GM12801 (cell line): Measurements from ENCODE around the gene TNNC1.

Experiments used
- TF ChIP-seq, protein P1 (sequence below): IDR thresholded peaks from one replicate; pipeline ENCODE4 v1.5.1; 2011; ENCODE audit warnings: control low read depth; ENCODE audit not compliant: insufficient read length; ENCODE audit errors: extremely low read depth

Gene TNNC1

GRCh38 chr3:52407779-52408178 is 46.1 kb downstream of the TNNC1 start:
- TF ChIP-seq, protein P1, sequence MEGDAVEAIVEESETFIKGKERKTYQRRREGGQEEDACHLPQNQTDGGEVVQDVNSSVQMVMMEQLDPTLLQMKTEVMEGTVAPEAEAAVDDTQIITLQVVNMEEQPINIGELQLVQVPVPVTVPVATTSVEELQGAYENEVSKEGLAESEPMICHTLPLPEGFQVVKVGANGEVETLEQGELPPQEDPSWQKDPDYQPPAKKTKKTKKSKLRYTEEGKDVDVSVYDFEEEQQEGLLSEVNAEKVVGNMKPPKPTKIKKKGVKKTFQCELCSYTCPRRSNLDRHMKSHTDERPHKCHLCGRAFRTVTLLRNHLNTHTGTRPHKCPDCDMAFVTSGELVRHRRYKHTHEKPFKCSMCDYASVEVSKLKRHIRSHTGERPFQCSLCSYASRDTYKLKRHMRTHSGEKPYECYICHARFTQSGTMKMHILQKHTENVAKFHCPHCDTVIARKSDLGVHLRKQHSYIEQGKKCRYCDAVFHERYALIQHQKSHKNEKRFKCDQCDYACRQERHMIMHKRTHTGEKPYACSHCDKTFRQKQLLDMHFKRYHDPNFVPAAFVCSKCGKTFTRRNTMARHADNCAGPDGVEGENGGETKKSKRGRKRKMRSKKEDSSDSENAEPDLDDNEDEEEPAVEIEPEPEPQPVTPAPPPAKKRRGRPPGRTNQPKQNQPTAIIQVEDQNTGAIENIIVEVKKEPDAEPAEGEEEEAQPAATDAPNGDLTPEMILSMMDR = no peak

DNA sequence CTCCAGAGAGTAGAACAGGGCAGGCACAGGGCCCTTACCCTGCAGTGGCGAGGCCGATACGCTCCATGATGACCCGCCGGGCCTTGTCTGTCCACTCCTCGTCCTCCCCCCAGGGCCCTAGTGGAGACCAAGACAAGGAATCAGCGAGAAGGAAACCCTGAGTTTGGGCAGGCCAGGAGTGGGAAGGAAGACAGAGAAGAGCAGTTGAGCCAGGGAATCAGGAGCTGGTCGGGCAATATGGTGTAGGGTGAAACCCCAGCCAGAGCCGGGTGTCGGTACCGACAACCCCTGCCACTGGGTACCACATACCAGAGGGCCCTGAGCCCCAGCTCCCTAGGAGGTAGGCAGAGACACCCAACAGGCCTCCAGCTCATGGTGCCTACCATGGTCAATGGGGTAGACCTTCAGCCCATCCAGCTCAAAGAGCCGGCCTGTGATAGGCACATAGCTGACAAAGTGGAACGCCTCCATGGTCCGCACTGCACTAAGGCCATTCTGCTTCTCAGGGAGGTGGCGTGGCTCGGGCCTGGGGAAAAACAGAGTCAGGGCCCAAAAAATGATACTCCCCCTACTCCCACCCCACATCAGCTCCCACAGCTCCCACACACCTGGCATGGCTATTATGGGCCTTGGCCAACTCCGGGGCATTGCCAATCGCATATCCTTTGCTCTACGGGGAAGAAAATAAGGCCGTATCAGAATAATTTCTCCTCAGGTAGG is 46.9 kb downstream of the TNNC1 start:
- TF ChIP-seq, protein P1 = no peak

DNA sequence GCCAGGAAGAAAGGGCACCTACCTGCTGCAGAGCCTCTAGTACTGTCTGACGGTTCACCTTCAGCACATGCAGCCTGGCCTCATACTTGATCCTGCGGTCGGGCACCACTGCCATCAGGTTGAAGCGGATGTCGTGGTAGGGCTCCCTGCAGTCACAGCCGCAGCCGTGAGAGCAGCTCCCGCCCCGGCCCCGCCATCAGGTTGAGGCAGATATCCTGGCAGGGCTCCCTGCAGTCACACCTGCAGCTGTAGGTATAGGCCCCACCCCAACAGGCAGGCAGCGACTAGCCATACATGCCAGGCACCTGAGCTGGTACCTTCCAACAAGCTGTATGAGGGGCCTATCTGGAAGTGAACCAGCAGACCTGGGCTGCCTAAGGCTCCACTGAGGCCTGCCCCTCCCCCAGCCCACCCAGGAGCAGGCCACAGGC is 47.6 kb downstream of the TNNC1 start:
- TF ChIP-seq, protein P1 = no peak

DNA sequence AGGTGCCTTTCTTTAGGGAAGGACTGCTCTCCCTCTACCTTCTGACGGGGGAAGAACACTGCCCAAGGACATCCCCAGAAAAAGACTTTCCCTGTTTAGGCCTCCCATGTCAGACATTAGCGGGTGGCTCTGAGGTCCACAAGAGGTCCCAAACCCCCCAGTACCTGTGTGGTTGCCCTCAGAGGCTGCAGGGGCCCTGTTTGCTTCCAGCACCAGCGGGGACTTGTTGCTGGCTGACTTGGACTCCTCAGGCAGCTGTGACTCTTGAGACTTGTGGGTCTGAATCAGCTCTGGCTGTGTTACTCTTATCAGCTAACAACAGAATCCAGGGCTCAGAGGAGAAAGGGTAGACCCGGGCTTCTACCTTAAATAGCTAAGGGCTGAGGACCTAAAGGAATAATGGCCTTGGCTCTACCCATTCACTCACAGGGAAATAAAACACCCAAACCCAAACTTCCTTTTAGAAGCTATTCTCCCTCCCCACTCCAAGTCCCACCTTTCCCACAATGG is 48.2 kb downstream of the TNNC1 start:
- TF ChIP-seq, protein P1 = no peak

GRCh38 chr3:52405066-52405465 is 48.8 kb downstream of the TNNC1 start:
- TF ChIP-seq, protein P1 = no peak

GRCh38 chr3:52404391-52404790 is 49.5 kb downstream of the TNNC1 start:
- TF ChIP-seq, protein P1 = no peak

- TF ChIP-seq, protein P1 = no peak
Observed at GRCh38 chr3:52403955-52404354, 49.9 kb downstream of the TNNC1 start.
